Activated CD4-positive, alpha-beta T cell treated with anti-CD3 and anti-CD28 coated beads for 36 hours (primary cell): ENCODE data around the gene PROK1. TPM values are rescaled to one million over a fixed set of nuclear protein-coding genes. Genes with fewer than 3 reads are reported as not detected.

ENCODE experiments used
- ATAC-seq: fragments of 200-7000 bp; cut with Tn5 transposase; one replicate; pipeline ENCODE4 v1.10.0; 2021; ENCODE audit warnings: mild to moderate bottlenecking, moderate library complexity
- CTCF ChIA-PET: fragments of 350-600 bp; sonication (Branson Sonifier 250); formaldehyde crosslinking; loops from one replicate; lab custom pipeline; 2021; ENCODE audit warnings: antibody characterized with exemption; lab: Charles Lee
- POLR2A ChIA-PET: fragments of 350-600 bp; sonication (Branson Sonifier 250); formaldehyde crosslinking; loops from one replicate; lab custom pipeline; 2021; ENCODE audit warnings: antibody characterized with exemption, inconsistent platforms; lab: Charles Lee
- DNase-seq: peaks from one replicate; pipeline ENCODE4 v3.0.0-alpha.2; 2020
- H3K27ac Mint-ChIP-seq: one replicate; pipeline ENCODE4 v1.8.0; 2021; ENCODE audit warnings: mixed read lengths
- H3K27me3 Mint-ChIP-seq: one replicate; pipeline ENCODE4 v1.8.0; 2021; ENCODE audit warnings: mixed read lengths
- H3K36me3 Mint-ChIP-seq: one replicate; pipeline ENCODE4 v1.8.0; 2021; ENCODE audit warnings: low read depth, mixed read lengths
- H3K4me1 Mint-ChIP-seq: one replicate; pipeline ENCODE4 v1.8.0; 2021; ENCODE audit warnings: mixed read lengths
- H3K4me3 Mint-ChIP-seq: one replicate; pipeline ENCODE4 v1.8.0; 2021; ENCODE audit warnings: mild to moderate bottlenecking, moderate library complexity, mixed read lengths
- H3K9me3 Mint-ChIP-seq: one replicate; pipeline ENCODE4 v1.8.0; 2021; ENCODE audit warnings: low read depth, mixed read lengths
- intact Hi-C, 2 experiments: fragments of 100-400 bp; cut with DNase I in 1 of 2; cut with micrococcal nuclease in 1 of 2; formaldehyde crosslinking; loops; one replicate each; pipeline versions ENCODE4 v1.14.2 to v1.15.1; 2022 to 2024; cut with DNase I, micrococcal nuclease
- total RNA-seq, 2 experiments: library from RNA; stranded (reverse); gene quantifications; one replicate each; pipeline ENCODE4 v1.2.3, GENCODE V29; 2021

Gene PROK1
- total RNA-seq, 2 experiments from 2014 or later, result not detected

GRCh38 chr1:110502402-110503151, 51.6 kb downstream of the PROK1 start:
- ChIA-PET CTCF (interaction anchor here (0.6 to 1.2 kb wide), 3 partner anchors 66 to 421 kb away, joined by 3 read pairs; no protein-coding TSS in a partner anchor), POLR2A (no interaction called here)
- intact Hi-C loops, result no loop called here
- peaks cover 11% of the 10 kb centered on the region for H3K27me3 Mint-ChIP-seq
- ATAC-seq (no peak), DNase-seq (no peak)
- H3K27ac Mint-ChIP-seq, result no peak overlapping the region
- no peaks in the 10 kb centered on the region for H3K9me3 Mint-ChIP-seq
- no peaks in the 10 kb centered on the region for H3K4me1 Mint-ChIP-seq
- H3K4me3 Mint-ChIP-seq, result no peak overlapping the region
- H3K36me3 Mint-ChIP-seq, result no peaks in the 10 kb centered on the region

- DNase-seq, result no peak
- H3K36me3 Mint-ChIP-seq, result no peaks in the 10 kb centered on the region
- peaks cover 11% of the 10 kb centered on the region for H3K27me3 Mint-ChIP-seq
- H3K9me3 Mint-ChIP-seq, result no peaks in the 10 kb centered on the region
- H3K4me3 Mint-ChIP-seq, result no peak overlapping the region
- CTCF ChIA-PET, result interaction anchor here (0.6 to 1.2 kb wide), 3 partner anchors 10 to 301 kb away, joined by 3 read pairs; no protein-coding TSS in a partner anchor
- intact Hi-C loops, result no loop called here
- POLR2A ChIA-PET, result no interaction called here
- H3K27ac Mint-ChIP-seq, result no peak overlapping the region
- H3K4me1 Mint-ChIP-seq, result no peaks in the 10 kb centered on the region
- no peak for ATAC-seq
Observed at GRCh38 chr1:110503471-110503870, 52.5 kb downstream of the PROK1 start.

DNA sequence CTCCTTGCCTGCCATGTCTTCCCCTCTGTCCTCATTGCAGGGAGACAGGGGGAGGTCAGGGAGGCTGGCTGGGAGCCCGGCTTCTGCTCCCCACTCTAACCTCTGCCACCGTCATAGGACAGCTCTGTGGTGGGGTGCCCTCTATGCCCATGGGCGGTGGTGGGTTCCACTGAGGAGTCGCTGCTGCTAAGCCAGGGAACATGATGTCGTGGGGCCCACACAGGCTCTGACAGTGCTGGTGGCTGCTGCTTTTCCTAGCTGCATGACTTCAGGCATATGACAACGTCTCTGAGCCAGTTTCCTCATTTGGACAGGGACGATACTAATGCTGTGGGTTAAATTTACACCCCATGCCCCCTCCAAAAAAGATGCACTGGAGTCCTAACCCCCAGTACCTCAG, 53.3 kb downstream of the PROK1 start:
- H3K36me3 Mint-ChIP-seq, result no peaks in the 10 kb centered on the region
- intact Hi-C loops, result no loop called here
- H3K4me1 Mint-ChIP-seq, result no peaks in the 10 kb centered on the region
- no peak overlapping the region for H3K27ac Mint-ChIP-seq
- POLR2A ChIA-PET, result no interaction called here
- H3K9me3 Mint-ChIP-seq, result no peaks in the 10 kb centered on the region
- ATAC-seq, result no peak
- peaks cover 11% of the 10 kb centered on the region for H3K27me3 Mint-ChIP-seq
- CTCF ChIA-PET, result interaction anchor here (0.6 kb wide), 1 partner anchor 279 kb away, joined by 3 read pairs; no protein-coding TSS in a partner anchor
- no peak for DNase-seq
- H3K4me3 Mint-ChIP-seq, result no peak overlapping the region

DNA sequence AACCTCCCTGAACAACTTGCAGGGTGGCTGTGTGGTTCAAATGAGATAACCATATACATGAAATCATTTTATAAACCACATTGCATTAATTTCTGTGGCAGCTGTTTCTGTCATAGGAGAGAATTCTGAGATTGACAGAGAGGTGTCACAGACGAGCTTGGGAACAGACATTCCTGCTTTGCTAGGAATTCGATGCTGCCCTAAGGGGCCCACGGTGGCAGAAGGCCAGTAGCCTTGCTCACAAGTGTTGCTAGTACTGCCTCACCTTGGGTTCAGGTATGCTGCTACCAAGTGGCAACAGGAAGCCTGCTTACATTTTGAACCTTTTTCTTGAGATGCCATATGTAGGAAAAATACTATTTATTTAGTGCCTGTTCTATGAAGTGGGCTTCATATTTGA, 54.6 kb downstream of the PROK1 start:
- POLR2A ChIA-PET, result no interaction called here

DNA sequence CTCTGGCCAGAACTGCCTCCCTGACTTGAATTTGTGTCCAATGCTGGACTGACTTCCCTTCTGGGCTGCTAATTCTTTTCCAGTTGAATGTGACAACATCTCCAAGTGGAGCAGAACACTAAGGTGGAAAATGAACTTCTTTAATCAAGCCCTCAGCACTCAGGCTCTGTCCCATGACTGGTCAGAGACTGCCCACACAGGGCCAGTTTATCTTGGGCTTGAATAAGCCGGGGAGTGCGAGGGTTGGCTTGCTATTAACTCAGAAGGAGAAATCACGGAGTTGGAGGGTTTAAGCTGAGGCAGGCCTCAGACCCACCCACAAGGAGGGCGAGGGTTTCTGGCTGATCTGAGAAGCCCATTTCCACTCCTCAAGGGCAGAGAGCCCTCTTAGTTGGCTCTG, 55.6 kb downstream of the PROK1 start:
- H3K4me1 Mint-ChIP-seq, result no peaks in the 10 kb centered on the region
- H3K27ac Mint-ChIP-seq, result no peak overlapping the region
- ChIA-PET CTCF (no interaction called here), POLR2A (no interaction called here)
- no peak overlapping the region for H3K4me3 Mint-ChIP-seq
- ATAC-seq (no peak), DNase-seq (no peak)
- no peaks in the 10 kb centered on the region for H3K36me3 Mint-ChIP-seq
- intact Hi-C loops, result no loop called here
- H3K27me3 Mint-ChIP-seq, result peaks cover 8% of the 10 kb centered on the region
- no peaks in the 10 kb centered on the region for H3K9me3 Mint-ChIP-seq

More for the DNA sequence above, 54.6 kb downstream of the PROK1 start:
- intact Hi-C loops, result no loop called here
- no peak overlapping the region for H3K27ac Mint-ChIP-seq
- H3K36me3 Mint-ChIP-seq, result no peaks in the 10 kb centered on the region
- CTCF ChIA-PET, result interaction anchor here (0.6 to 1.0 kb wide), 3 partner anchors 9 to 1364 kb away, joined by 3 read pairs; no protein-coding TSS in a partner anchor
- H3K4me3 Mint-ChIP-seq, result no peak overlapping the region
- peaks cover 8% of the 10 kb centered on the region for H3K27me3 Mint-ChIP-seq
- DNase-seq (no peak), ATAC-seq (no peak)
- H3K9me3 Mint-ChIP-seq, result no peaks in the 10 kb centered on the region
- H3K4me1 Mint-ChIP-seq, result no peaks in the 10 kb centered on the region

Other genes starting within 250 kb of the PROK1 start
- 10 to 100 TPM; 13.9 to 14.3 TPM for gene KCNC4, start 240.8 kb upstream of the PROK1 start, total RNA-seq
- gene RBM15, start 111.8 kb upstream of the PROK1 start, total RNA-seq, result 10 to 100 TPM; 60.7 to 63.2 TPM
- gene SLC16A4, start 60.1 kb upstream of the PROK1 start, total RNA-seq, result under 1 TPM; 0.14 to 0.44 TPM
- 100 to 1,000 TPM; 141 to 155 TPM for gene LAMTOR5, start 43.5 kb upstream of the PROK1 start, total RNA-seq
- gene KCNA10, start 68.0 kb downstream of the PROK1 start, total RNA-seq, result not detected
- under 1 TPM; 0.25 to 0.37 TPM for gene KCNA2, start 155.2 kb downstream of the PROK1 start, total RNA-seq
- gene KCNA3, start 223.8 kb downstream of the PROK1 start, total RNA-seq, result 10 to 100 TPM; 20.0 to 20.5 TPM